K562 (cell line): ENCODE measurements around the gene ERAS. TPM values are rescaled to one million over a fixed set of nuclear protein-coding genes. Genes with fewer than 3 reads are reported as not detected.

ENCODE experiments used
- ATF1 ChIP-seq, 2 experiments: fragments of 450-650 bp in 1 of 2; IDR thresholded peaks; 2 replicates each; pipeline ENCODE4 v1.6.1; 2016; ENCODE audit warnings: missing compliant biosample characterization in 1 of 2, missing genetic modification characterization in 1 of 2
- CBFA2T2 ChIP-seq: fragments of 450-650 bp; conservative IDR thresholded peaks from 2 replicates; pipeline ENCODE4 v1.6.1; 2017; ENCODE audit warnings: mild to moderate bottlenecking
- CBX5 ChIP-seq: IDR thresholded peaks from 2 replicates; pipeline ENCODE4 v1.6.1; 2014; ENCODE audit warnings: low read depth, borderline replicate concordance
- DIDO1 ChIP-seq: fragments of 450-650 bp; IDR thresholded peaks from 2 replicates; pipeline ENCODE4 v1.6.1; 2016; ENCODE audit warnings: low read depth, missing biosample characterization, missing genetic modification characterization
- FOXK2 ChIP-seq, 2 experiments: fragments of 450-650 bp; IDR thresholded peaks in 1 of 2; conservative IDR thresholded peaks in 1 of 2; 2 replicates each; pipeline ENCODE4 v1.6.1; 2016; ENCODE audit warnings: low read depth in 2 of 2, mild to moderate bottlenecking in 1 of 2
- HNRNPUL1 ChIP-seq: fragments of 200-400 bp; formaldehyde crosslinking; IDR thresholded peaks from 2 replicates; pipeline ENCODE4 v1.6.1; 2017; ENCODE audit warnings: low read length
- MED1 ChIP-seq: sonication (generic); formaldehyde crosslinking; IDR thresholded peaks from 2 replicates; pipeline ENCODE4 v1.8.1; 2023; ENCODE audit warnings: missing genetic modification reagents, borderline replicate concordance
- MITF ChIP-seq: IDR thresholded peaks from 2 replicates; pipeline ENCODE4 v1.6.1; 2014; ENCODE audit warnings: antibody characterized with exemption
- MTA2 ChIP-seq: fragments of 450-650 bp; IDR thresholded peaks from 2 replicates; pipeline ENCODE4 v1.6.1; 2016; ENCODE audit warnings: low read depth
- NFATC3 ChIP-seq: fragments of 450-650 bp; IDR thresholded peaks from 2 replicates; pipeline ENCODE4 v1.6.1; 2017; ENCODE audit warnings: mild to moderate bottlenecking
- PML ChIP-seq: IDR thresholded peaks from 2 replicates; pipeline ENCODE4 v1.6.1; 2012; ENCODE audit warnings: low read length, inconsistent platforms
- PYGO2 ChIP-seq: fragments of 450-650 bp; IDR thresholded peaks from 2 replicates; pipeline ENCODE4 v1.6.1; 2016; ENCODE audit warnings: mild to moderate bottlenecking, missing genetic modification characterization, moderate library complexity, missing compliant biosample characterization
- RBM25 ChIP-seq: fragments of 200-400 bp; formaldehyde crosslinking; IDR thresholded peaks from 2 replicates; pipeline ENCODE4 v1.6.1; 2018; ENCODE audit warnings: low read length, low read depth, moderate library complexity; ENCODE audit not compliant: severe bottlenecking
- RBM39 ChIP-seq: fragments of 200-400 bp; formaldehyde crosslinking; optimal IDR thresholded peaks from 2 replicates; pipeline ENCODE3; 2018; ENCODE audit warnings: low read depth, low read length
- TRIM28 ChIP-seq: fragments of 450-650 bp; IDR thresholded peaks from 2 replicates; pipeline ENCODE4 v1.6.1; 2017
- ZC3H4 ChIP-seq: sonication (generic); formaldehyde crosslinking; IDR thresholded peaks from 2 replicates; pipeline ENCODE4 v1.9.0; 2021; ENCODE audit warnings: missing genetic modification reagents, borderline replicate concordance
- ZNF165 ChIP-seq: fragments of 250-450 bp; sonication (Bioruptor Pico); IDR thresholded peaks from 2 replicates; pipeline ENCODE4 v1.4.0; 2020; ENCODE audit warnings: borderline replicate concordance
- ZNF324 ChIP-seq: fragments of 250-450 bp; sonication (Bioruptor Pico); IDR thresholded peaks from 2 replicates; pipeline ENCODE4 v1.4.0; 2020; ENCODE audit warnings: mild to moderate bottlenecking
- ZNF384 ChIP-seq: IDR thresholded peaks from 2 replicates; pipeline ENCODE4 v1.6.1; 2012; ENCODE audit warnings: low read depth, low read length, improper control_type of control experiment
- ZNF408 ChIP-seq: fragments of 250-450 bp; sonication (Bioruptor Pico); IDR thresholded peaks from 2 replicates; pipeline ENCODE4 v1.4.0; 2020; ENCODE audit warnings: low read depth, mild to moderate bottlenecking, moderate library complexity
- ZNF696 ChIP-seq: fragments of 250-450 bp; sonication (Bioruptor Pico); conservative IDR thresholded peaks from 2 replicates; pipeline ENCODE4 v1.4.0; 2020; ENCODE audit warnings: mild to moderate bottlenecking, moderate library complexity
- polyA plus RNA-seq, 8 experiments: library from polyadenylated mRNA; depleted of rRNA in 4 of 8; stranded (reverse) in 5 of 8; unstranded in 3 of 8; fragments of >200 nt; fragmentation: Nextera tagmentation in 2 of 8; fragmentation: Illumina TruSeq in 1 of 8; extraction: Ambion mirVana in 2 of 8; extraction: Trizol in 1 of 8; gene quantifications; 2 replicates each; pipeline versions ENCODE4 v1.2.1 to v1.2.3, GENCODE V29; 2011 to 2014; ENCODE audit warnings: inconsistent platforms in 1 of 8, missing spikeins in 1 of 8
- total RNA-seq, 7 experiments: library from RNA; depleted of rRNA in 6 of 7; stranded (reverse); fragments of >200 nt in 6 of 7; fragmentation: Illumina TruSeq in 2 of 7; extraction: Trizol in 2 of 7; gene quantifications; 2 replicates each; pipeline versions ENCODE4 v1.2.1 to v1.2.3, GENCODE V29; 2011 to 2021; ENCODE audit warnings: low replicate concordance in 1 of 7
- TF ChIP-seq, protein P1 (sequence below): IDR thresholded peaks from 2 replicates; pipeline ENCODE4 v1.6.1; 2011; ENCODE audit warnings: borderline replicate concordance, low read depth, mild to moderate bottlenecking, moderate library complexity, low read length; ENCODE audit not compliant: insufficient read depth, poor library complexity, severe bottlenecking
- TF ChIP-seq, protein P2 (sequence below): fragments of 450-650 bp; IDR thresholded peaks from 2 replicates; pipeline ENCODE4 v1.6.1; 2016; ENCODE audit warnings: borderline replicate concordance
- TF ChIP-seq, protein P3 (sequence below), 2 experiments: fragments of 250-450 bp in 1 of 2; fragments of 450-650 bp in 1 of 2; sonication (Bioruptor Pico) in 1 of 2; IDR thresholded peaks; 2 replicates each; pipeline versions ENCODE4 v1.6.1 to v1.8.0; 2016 to 2021; ENCODE audit warnings: mild to moderate bottlenecking in 2 of 2, moderate library complexity in 2 of 2, missing compliant biosample characterization in 1 of 2, missing genetic modification characterization in 1 of 2

The ERAS gene
- total and polyA plus RNA-seq, 9 of the 15 experiments (the other 6 are each of a cell fraction or from before 2014, with no cell fraction given) = 0.07 to 0.12 TPM; not detected in 7

GRCh38 chrX:48785540-48786214 is 40.6 kb upstream of the ERAS start (continued):
- TF ChIP-seq, protein P1, sequence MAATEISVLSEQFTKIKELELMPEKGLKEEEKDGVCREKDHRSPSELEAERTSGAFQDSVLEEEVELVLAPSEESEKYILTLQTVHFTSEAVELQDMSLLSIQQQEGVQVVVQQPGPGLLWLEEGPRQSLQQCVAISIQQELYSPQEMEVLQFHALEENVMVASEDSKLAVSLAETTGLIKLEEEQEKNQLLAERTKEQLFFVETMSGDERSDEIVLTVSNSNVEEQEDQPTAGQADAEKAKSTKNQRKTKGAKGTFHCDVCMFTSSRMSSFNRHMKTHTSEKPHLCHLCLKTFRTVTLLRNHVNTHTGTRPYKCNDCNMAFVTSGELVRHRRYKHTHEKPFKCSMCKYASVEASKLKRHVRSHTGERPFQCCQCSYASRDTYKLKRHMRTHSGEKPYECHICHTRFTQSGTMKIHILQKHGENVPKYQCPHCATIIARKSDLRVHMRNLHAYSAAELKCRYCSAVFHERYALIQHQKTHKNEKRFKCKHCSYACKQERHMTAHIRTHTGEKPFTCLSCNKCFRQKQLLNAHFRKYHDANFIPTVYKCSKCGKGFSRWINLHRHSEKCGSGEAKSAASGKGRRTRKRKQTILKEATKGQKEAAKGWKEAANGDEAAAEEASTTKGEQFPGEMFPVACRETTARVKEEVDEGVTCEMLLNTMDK = no peak
- no peak for TF ChIP-seq MITF
- TF ChIP-seq MTA2 = peak; percentile 47; the same call in 1 of the 2 replicates
- no peak for TF ChIP-seq ATF1 (CRISPR knock-in tag; IDR thresholded peaks at IDR 0.05)
- TF ChIP-seq ATF1 (tag; IDR thresholded peaks at IDR 0.05) = peak; percentile 60
- no peak for TF ChIP-seq DIDO1 (tag)
- no peak for TF ChIP-seq NFATC3
- no peak for TF ChIP-seq ZNF408 (CRISPR knock-in tag)
- no peak for TF ChIP-seq ZNF696 (CRISPR knock-in tag)
- no peak for TF ChIP-seq CBFA2T2
- TF ChIP-seq CBX5 = no peak
- TF ChIP-seq TRIM28 = no peak
- no peak for TF ChIP-seq ZNF324 (CRISPR knock-in tag)
- TF ChIP-seq PML = 0 out of 2 replicates have a peak, but pooled peaks have one; percentile 37
- TF ChIP-seq, protein P2, sequence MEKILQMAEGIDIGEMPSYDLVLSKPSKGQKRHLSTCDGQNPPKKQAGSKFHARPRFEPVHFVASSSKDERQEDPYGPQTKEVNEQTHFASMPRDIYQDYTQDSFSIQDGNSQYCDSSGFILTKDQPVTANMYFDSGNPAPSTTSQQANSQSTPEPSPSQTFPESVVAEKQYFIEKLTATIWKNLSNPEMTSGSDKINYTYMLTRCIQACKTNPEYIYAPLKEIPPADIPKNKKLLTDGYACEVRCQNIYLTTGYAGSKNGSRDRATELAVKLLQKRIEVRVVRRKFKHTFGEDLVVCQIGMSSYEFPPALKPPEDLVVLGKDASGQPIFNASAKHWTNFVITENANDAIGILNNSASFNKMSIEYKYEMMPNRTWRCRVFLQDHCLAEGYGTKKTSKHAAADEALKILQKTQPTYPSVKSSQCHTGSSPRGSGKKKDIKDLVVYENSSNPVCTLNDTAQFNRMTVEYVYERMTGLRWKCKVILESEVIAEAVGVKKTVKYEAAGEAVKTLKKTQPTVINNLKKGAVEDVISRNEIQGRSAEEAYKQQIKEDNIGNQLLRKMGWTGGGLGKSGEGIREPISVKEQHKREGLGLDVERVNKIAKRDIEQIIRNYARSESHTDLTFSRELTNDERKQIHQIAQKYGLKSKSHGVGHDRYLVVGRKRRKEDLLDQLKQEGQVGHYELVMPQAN = 0 out of 2 replicates have a peak, but pooled peaks have one; percentile 21
- peak; percentile 82 for TF ChIP-seq RBM39
- 0 out of 2 replicates have a peak, but pooled peaks have one; percentile 35 for TF ChIP-seq PYGO2
- TF ChIP-seq, protein P3, sequence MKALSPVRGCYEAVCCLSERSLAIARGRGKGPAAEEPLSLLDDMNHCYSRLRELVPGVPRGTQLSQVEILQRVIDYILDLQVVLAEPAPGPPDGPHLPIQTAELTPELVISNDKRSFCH (CRISPR knock-in tag; IDR thresholded peaks at IDR 0.05) = no peak
- TF ChIP-seq, protein P3 (tag; IDR thresholded peaks at IDR 0.05) = peak; percentile 87
- no peak for TF ChIP-seq MED1 (CRISPR knock-in tag)
- TF ChIP-seq RBM25 = peak; percentile 89
- no peak for TF ChIP-seq ZC3H4 (CRISPR knock-in tag)
- TF ChIP-seq FOXK2 (conservative IDR thresholded peaks at IDR 0.05 in 1 of 2, IDR thresholded peaks at IDR 0.05 in 1 of 2; ENCODE audit: low read depth in 2 of 2) = no peak; a peak in 1 of 4 replicates
- TF ChIP-seq ZNF165 (CRISPR knock-in tag) = no peak
- no peak for TF ChIP-seq ZNF384
- no peak for TF ChIP-seq HNRNPUL1
